Panc1 (cell line): Measurements from ENCODE around the gene CKAP4.

Source experiments
- CTCF ChIP-seq: fragments of 450-650 bp; IDR thresholded peaks from 2 replicates; pipeline ENCODE4 v1.5.1; 2017; ENCODE audit warnings: mild to moderate bottlenecking
- POLR2AphosphoS5 ChIP-seq: IDR thresholded peaks from 2 replicates; pipeline ENCODE4 v1.6.1; 2012; ENCODE audit warnings: mild to moderate bottlenecking, low read depth, low read length, moderate library complexity
- SIN3A ChIP-seq: IDR thresholded peaks from 2 replicates; pipeline ENCODE4 v1.6.1; 2012; ENCODE audit warnings: low read depth, mild to moderate bottlenecking, low read length, moderate library complexity, borderline replicate concordance; ENCODE audit not compliant: insufficient read depth

- no peak for TF ChIP-seq SIN3A
- TF ChIP-seq CTCF, result no peak
- TF ChIP-seq POLR2AphosphoS5, result no peak
These were observed 21.4 kb upstream of the CKAP4 start for GRCh38 chr12:106269150-106269771.
